Gastroesophageal sphincter (tissue), 4 donors: ENCODE data around the gene ASB1. TPM values are rescaled to one million over a fixed set of nuclear protein-coding genes. Genes with fewer than 3 reads are reported as not detected.

Experiments used
- ATAC-seq: fragments of 150-250 bp; one replicate; pipeline ENCODE4 v1.9.1; 2016; ENCODE audit warnings: mild to moderate bottlenecking, moderate library complexity
- H3K27ac ChIP-seq, 4 donors: fragments of 200-600 bp; sonication (generic) in 3 of 4; 1 replicate in 3 of 4; 2 replicates in 1 of 4; pipeline ENCODE4 v1.5.1; 2016 to 2019
- H3K27me3 ChIP-seq: fragments of 200-600 bp; sonication (generic); one replicate; pipeline ENCODE4 v1.5.1; 2019
- H3K36me3 ChIP-seq, 2 donors: fragments of 200-600 bp; sonication (generic); one replicate each; pipeline ENCODE4 v1.5.1; 2019; ENCODE audit warnings: control low read depth in 1 of 2
- H3K4me1 ChIP-seq, 3 donors: fragments of 200-600 bp; sonication (generic); 1 replicate in 2 of 3; 2 replicates in 1 of 3; pipeline ENCODE4 v1.5.1; 2016 to 2019; ENCODE audit warnings: control low read depth in 2 of 3
- H3K4me3 ChIP-seq, 2 donors: fragments of 200-600 bp; sonication (generic); one replicate each; pipeline ENCODE4 v1.5.1; 2019; ENCODE audit warnings: mild to moderate bottlenecking in 1 of 2, moderate library complexity in 1 of 2
- H3K9me3 ChIP-seq, 3 donors: fragments of 200-600 bp; sonication (generic); one replicate each; pipeline ENCODE4 v1.5.1; 2017 to 2019; ENCODE audit warnings: control low read depth in 2 of 3
- EP300 ChIP-seq: sonication (generic); formaldehyde crosslinking; IDR thresholded peaks from one replicate; pipeline ENCODE4 v1.6.1; 2017; ENCODE audit warnings: antibody characterized with exemption, mild to moderate bottlenecking
- POLR2A ChIP-seq, 2 donors: fragments of 450-650 bp; IDR thresholded peaks; one replicate each; pipeline ENCODE4 v1.6.1; 2017; ENCODE audit warnings: antibody characterized with exemption in 2 of 2, mild to moderate bottlenecking in 2 of 2, moderate library complexity in 1 of 2
- POLR2AphosphoS5 ChIP-seq: sonication (generic); formaldehyde crosslinking; IDR thresholded peaks from one replicate; pipeline ENCODE4 v1.6.1; 2017; ENCODE audit warnings: antibody characterized with exemption
- WGBS, 2 donors: methylation state at CpG; one replicate each; pipeline ENCODE4 v1.1.5; 2018; ENCODE audit warnings: low coverage in 1 of 2; 5-methylcytosine and 5-hydroxymethylcytosine counted together
- total RNA-seq, 4 donors: library from RNA; depleted of rRNA; stranded (reverse); fragments of >200 nt; gene quantifications; one replicate each; pipeline ENCODE4 v1.1.0, GENCODE V29; 2016
- TF ChIP-seq, protein P1 (sequence below), 4 experiments: fragments of 200-600 bp in 2 of 4; fragments of 450-650 bp in 2 of 4; sonication (generic) in 1 of 4; IDR thresholded peaks; one replicate each; pipeline ENCODE4 v1.5.1; 2017 to 2019; ENCODE audit warnings: antibody characterized with exemption in 4 of 4, mild to moderate bottlenecking in 2 of 4, moderate library complexity in 2 of 4

Gene ASB1
- total RNA-seq, 4 donors from 2014 or later: 27.9 to 39.3 (median 35.9) TPM

DNA sequence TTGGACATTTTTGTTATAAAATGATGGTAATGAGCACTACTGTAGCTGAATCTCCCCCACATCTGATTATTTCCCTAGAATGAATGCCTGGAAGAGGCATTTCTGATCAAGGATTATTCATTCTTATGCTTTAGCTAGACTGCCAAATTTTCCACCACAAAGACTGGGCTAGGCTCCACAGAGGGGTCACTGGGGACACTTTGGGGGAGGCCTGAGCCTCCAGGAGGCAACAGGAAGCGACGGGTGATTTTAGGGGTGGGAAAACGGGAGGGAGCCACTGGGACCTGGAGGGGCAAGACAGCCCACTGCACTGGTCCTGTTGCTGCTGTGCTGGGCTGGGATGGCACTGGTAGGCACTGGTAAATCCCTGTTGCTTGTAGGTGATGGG, 2.4 kb upstream of the ASB1 start:
- H3K4me3 ChIP-seq: no peak overlapping the region
- no peaks in the 10 kb centered on the region for H3K27me3 ChIP-seq
- H3K4me1 ChIP-seq: peaks cover 0 to 33% (median 15%) of the 10 kb centered on the region in 3 donors
- H3K9me3 ChIP-seq: no peaks in the 10 kb centered on the region
- TF ChIP-seq POLR2A (IDR thresholded peaks at IDR 0.05) (no peak), EP300 (no peak), POLR2AphosphoS5 (no peak)
- TF ChIP-seq, protein P1, sequence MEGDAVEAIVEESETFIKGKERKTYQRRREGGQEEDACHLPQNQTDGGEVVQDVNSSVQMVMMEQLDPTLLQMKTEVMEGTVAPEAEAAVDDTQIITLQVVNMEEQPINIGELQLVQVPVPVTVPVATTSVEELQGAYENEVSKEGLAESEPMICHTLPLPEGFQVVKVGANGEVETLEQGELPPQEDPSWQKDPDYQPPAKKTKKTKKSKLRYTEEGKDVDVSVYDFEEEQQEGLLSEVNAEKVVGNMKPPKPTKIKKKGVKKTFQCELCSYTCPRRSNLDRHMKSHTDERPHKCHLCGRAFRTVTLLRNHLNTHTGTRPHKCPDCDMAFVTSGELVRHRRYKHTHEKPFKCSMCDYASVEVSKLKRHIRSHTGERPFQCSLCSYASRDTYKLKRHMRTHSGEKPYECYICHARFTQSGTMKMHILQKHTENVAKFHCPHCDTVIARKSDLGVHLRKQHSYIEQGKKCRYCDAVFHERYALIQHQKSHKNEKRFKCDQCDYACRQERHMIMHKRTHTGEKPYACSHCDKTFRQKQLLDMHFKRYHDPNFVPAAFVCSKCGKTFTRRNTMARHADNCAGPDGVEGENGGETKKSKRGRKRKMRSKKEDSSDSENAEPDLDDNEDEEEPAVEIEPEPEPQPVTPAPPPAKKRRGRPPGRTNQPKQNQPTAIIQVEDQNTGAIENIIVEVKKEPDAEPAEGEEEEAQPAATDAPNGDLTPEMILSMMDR (IDR thresholded peaks at IDR 0.05): no peak
- H3K27ac ChIP-seq: no peak overlapping the region
- 72% methylated on average over 3 of the region's 3 CpGs; no CpG with 5 or more reads in 1 of the 2 donors for WGBS, 2 donors
- ATAC-seq: no peak
- no peaks in the 10 kb centered on the region for H3K36me3 ChIP-seq

DNA sequence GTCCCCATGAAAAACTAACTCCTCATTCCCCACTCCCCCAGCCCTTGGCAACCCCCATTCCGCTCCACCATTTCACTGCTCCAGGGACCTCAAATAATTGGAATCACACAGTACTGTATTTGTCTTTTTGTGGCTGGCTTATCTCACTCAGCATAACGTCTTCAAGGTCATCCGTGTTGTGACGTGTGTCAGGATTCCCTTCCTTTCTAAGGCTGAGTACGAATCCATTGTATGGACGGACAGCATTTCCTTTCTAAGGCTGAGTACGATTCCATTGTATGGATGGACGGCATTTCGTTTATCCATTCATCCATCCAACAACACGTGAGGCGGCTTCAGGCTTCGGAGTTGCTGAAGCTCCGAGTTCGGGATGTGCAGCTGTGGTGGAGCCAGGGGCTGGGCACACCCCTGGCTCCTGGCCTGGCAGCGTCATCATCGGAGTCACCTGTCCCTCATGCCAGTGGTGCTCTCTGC, 1.2 kb upstream of the ASB1 start:
- H3K36me3 ChIP-seq: peaks cover 0 to 4% of the 10 kb centered on the region in 2 donors
- TF ChIP-seq, protein P1 (IDR thresholded peaks at IDR 0.05): no peak
- no peak for TF ChIP-seq POLR2AphosphoS5
- TF ChIP-seq EP300: no peak
- H3K27me3 ChIP-seq: no peaks in the 10 kb centered on the region
- peak overlapping the region in 3 of 4 donors; percentile 91 to 94 (median 92) for H3K27ac ChIP-seq
- peaks cover 0 to 33% (median 15%) of the 10 kb centered on the region in 3 donors for H3K4me1 ChIP-seq
- peaks cover 0 to 4% (median 0%) of the 10 kb centered on the region in 3 donors for H3K9me3 ChIP-seq
- no peak for ATAC-seq
- WGBS, 2 donors: 63 to 100% methylated on average over 1 to 16 of the region's 16 CpGs
- H3K4me3 ChIP-seq: peak overlapping the region in 1 of 2 donors; percentile 90

DNA sequence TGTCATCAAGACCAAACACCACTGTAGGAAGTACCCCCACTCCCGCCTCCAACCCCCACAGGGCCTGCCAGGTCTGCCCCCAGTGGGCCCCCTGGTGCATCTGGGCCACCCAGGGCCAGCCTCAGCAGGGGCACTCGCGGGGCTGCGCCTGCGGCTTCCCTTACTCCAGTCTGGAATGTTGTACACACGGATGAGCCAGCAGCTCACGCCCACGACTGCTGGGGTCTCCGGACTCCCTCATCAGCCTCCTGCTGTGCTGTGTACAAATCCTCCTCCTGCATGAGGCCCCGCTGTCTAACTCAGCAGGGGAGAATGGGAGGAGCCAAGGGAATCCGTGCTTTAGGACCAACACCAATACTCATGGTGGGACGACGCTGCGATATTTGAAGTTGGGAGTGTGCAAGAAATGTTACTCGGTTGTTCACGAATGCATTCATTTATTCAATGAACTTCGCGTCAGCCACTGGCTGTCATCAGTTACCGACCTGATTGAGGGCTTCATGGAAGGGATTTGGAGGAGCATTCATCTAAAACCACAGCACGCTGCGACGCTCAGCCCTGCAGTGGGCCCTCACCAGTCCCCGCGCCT, 654 bp upstream of the ASB1 start:
- WGBS, 2 donors: 0% methylated on average over 8 of the region's 24 CpGs; no CpG with 5 or more reads in 1 of the 2 donors

DNA sequence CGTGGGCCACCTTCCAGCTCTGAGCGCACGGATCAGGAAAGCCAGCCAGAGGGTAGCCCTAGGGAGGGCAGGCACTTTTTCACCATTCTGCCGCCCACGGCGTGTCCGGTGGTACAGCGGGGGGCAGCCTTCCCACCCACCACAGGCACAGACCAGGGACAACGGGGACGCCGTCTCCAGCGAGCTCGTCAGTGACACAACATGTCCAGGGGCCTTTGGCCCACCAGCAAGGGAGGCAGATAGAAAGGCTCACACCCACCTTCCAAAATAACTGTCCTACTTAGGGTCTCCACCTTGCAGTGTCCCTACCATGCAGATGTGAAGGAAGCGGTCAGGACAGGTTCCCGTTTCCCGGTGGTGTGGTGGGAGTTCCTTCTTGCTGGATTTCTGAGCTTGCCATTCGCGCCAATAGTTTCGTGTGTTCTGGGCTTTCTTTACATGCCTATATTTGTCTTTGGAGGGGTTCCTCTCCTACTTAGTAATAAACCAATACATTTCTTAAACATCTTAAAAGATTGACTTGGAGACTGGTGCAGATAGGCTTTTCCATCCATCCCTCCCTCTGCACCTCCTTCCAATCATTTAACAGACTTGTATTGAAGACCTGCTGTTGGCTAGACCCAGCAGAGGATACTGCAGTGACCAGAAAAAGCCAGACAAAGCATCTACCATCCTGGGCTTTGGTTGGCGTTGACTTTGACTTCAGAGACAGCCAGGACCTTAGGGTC, 872 bp downstream of the ASB1 start:
- H3K27me3 ChIP-seq: no peaks in the 10 kb centered on the region
- ATAC-seq: peak; percentile 20
- 18 to 21% methylated on average over 7 of the region's 20 CpGs for whole genome bisulfite sequencing, 2 donors
- peaks cover 0 to 40% (median 15%) of the 10 kb centered on the region in 3 donors for H3K4me1 ChIP-seq
- peak overlapping the region in 3 of 4 donors; percentile 91 to 94 (median 92) for H3K27ac ChIP-seq
- H3K36me3 ChIP-seq: peaks cover 0 to 10% of the 10 kb centered on the region in 2 donors
- TF ChIP-seq, protein P1 (IDR thresholded peaks at IDR 0.05): no peak
- TF ChIP-seq POLR2AphosphoS5 (no peak), POLR2A (IDR thresholded peaks at IDR 0.05) (no peak), EP300 (no peak)
- peaks cover 0 to 11% (median 0%) of the 10 kb centered on the region in 3 donors for H3K9me3 ChIP-seq
- H3K4me3 ChIP-seq: peak overlapping the region; percentile 78 to 90

More for the DNA sequence above, 654 bp upstream of the ASB1 start:
- ATAC-seq: peak; percentile 16
- Histone ChIP-seq H3K27me3 (no peaks in the 10 kb centered on the region), H3K9me3 (peaks cover 0 to 9% (median 0%) of the 10 kb centered on the region in 3 donors), H3K27ac (peak overlapping the region; percentile 68 to 94 (median 92)), H3K4me1 (peaks cover 0 to 33% (median 15%) of the 10 kb centered on the region in 3 donors), H3K36me3 (peaks cover 0 to 9% of the 10 kb centered on the region in 2 donors), H3K4me3 (peak overlapping the region; percentile 78 to 90)
- TF ChIP-seq EP300 (no peak), POLR2AphosphoS5 (no peak), POLR2A (IDR thresholded peaks at IDR 0.05) (no peak)
- TF ChIP-seq, protein P1 (IDR thresholded peaks at IDR 0.05): no peak
